Panc1 (cell line): Measurements from ENCODE around the gene TBXAS1.

ENCODE experiments used
- CTCF ChIP-seq: fragments of 450-650 bp; IDR thresholded peaks from 2 replicates; pipeline ENCODE4 v1.5.1; 2017; ENCODE audit warnings: mild to moderate bottlenecking
- POLR2AphosphoS5 ChIP-seq: IDR thresholded peaks from 2 replicates; pipeline ENCODE4 v1.6.1; 2012; ENCODE audit warnings: mild to moderate bottlenecking, low read depth, low read length, moderate library complexity
- SIN3A ChIP-seq: IDR thresholded peaks from 2 replicates; pipeline ENCODE4 v1.6.1; 2012; ENCODE audit warnings: low read depth, mild to moderate bottlenecking, low read length, moderate library complexity, borderline replicate concordance; ENCODE audit not compliant: insufficient read depth
- TCF7L2 ChIP-seq: IDR thresholded peaks from 2 replicates; pipeline ENCODE4 v1.6.1; 2011; ENCODE audit warnings: mild to moderate bottlenecking, low read depth, low read length, inconsistent platforms

GRCh38 chr7:139798892-139799291, 30.2 kb upstream of the TBXAS1 start:
- TF ChIP-seq CTCF (no peak), POLR2AphosphoS5 (no peak), TCF7L2 (no peak), SIN3A (no peak)
